B cell (primary cell): ENCODE measurements around the gene BID. TPM values are rescaled to one million over a fixed set of nuclear protein-coding genes. Genes with fewer than 3 reads are reported as not detected.

Source experiments
- ATAC-seq: fragments of 200-7000 bp; cut with Tn5 transposase; one replicate; pipeline ENCODE4 v1.10.0; 2021; ENCODE audit warnings: low read depth, mild to moderate bottlenecking, moderate number of reproducible peaks, moderate library complexity
- CTCF ChIA-PET: fragments of 350-600 bp; sonication (Branson Sonifier 250); formaldehyde crosslinking; loops from one replicate; lab custom pipeline; 2021; ENCODE audit warnings: antibody characterized with exemption, inconsistent platforms; lab: Charles Lee
- POLR2A ChIA-PET: fragments of 350-600 bp; sonication (Branson Sonifier 250); formaldehyde crosslinking; loops from one replicate; lab custom pipeline; 2021; ENCODE audit warnings: antibody characterized with exemption; lab: Charles Lee
- DNase-seq: peaks from one replicate; pipeline ENCODE4 v3.0.0; 2013
- H2AFZ ChIP-seq: 2 replicates; pipeline ENCODE4 v1.6.1; 2012; ENCODE audit warnings: mild to moderate bottlenecking, low read depth, low read length; ENCODE audit not compliant: insufficient read depth, poor library complexity, severe bottlenecking
- H3K27ac ChIP-seq, 2 donors: 1 replicate in 1 of 2; 2 replicates in 1 of 2; pipeline ENCODE4 v1.5.1; 2012 to 2013; ENCODE audit warnings: low read length in 2 of 2, mild to moderate bottlenecking in 2 of 2, moderate library complexity in 1 of 2
- H3K27me3 ChIP-seq, 4 experiments: fragments of 200-600 bp in 1 of 4; sonication (generic) in 1 of 4; replicated peaks in 1 of 4; 1 replicate in 2 of 4; 2 replicates in 2 of 4; pipeline versions ENCODE4 v1.6.1 to v1.7.0; 2013 to 2016; ENCODE audit warnings: low read length in 3 of 4, mild to moderate bottlenecking in 2 of 4, mixed read lengths in 1 of 4, moderate library complexity in 1 of 4; ENCODE audit not compliant: insufficient read depth in 4 of 4, control insufficient read depth in 3 of 4; ENCODE audit errors: control extremely low read depth in 1 of 4
- H3K36me3 ChIP-seq, 2 experiments: replicated peaks in 1 of 2; 1 replicate in 1 of 2; 2 replicates in 1 of 2; pipeline versions ENCODE4 v1.6.1 to v1.7.1; 2013; ENCODE audit warnings: low read length in 1 of 2; ENCODE audit not compliant: insufficient read depth in 2 of 2, control insufficient read depth in 1 of 2; ENCODE audit errors: control extremely low read depth in 1 of 2, extremely low read depth in 1 of 2
- H3K4me1 ChIP-seq, 2 donors: fragments of 200-600 bp in 1 of 2; sonication (generic) in 1 of 2; 1 replicate in 1 of 2; 2 replicates in 1 of 2; pipeline versions ENCODE4 v1.5.1 to v1.6.1; 2013 to 2017; ENCODE audit warnings: low read length in 2 of 2; ENCODE audit not compliant: control insufficient read depth in 2 of 2, insufficient read depth in 2 of 2
- H3K4me2 ChIP-seq: replicated peaks from 2 replicates; pipeline ENCODE3; 2012; ENCODE audit warnings: mild to moderate bottlenecking, low read depth, low read length; ENCODE audit not compliant: poor library complexity, severe bottlenecking
- H3K4me3 ChIP-seq, 5 experiments: fragments of 200-600 bp in 1 of 5; sonication (generic) in 1 of 5; 1 replicate in 3 of 5; 2 replicates in 2 of 5; pipeline versions ENCODE4 v1.5.1 to v1.7.0; 2011 to 2016; ENCODE audit warnings: low read length in 4 of 5, mild to moderate bottlenecking in 4 of 5, low read depth in 2 of 5, control low read depth in 1 of 5, moderate library complexity in 1 of 5; ENCODE audit not compliant: insufficient read depth in 1 of 5; ENCODE audit errors: control extremely low read depth in 1 of 5, extremely low read depth in 1 of 5
- H3K79me2 ChIP-seq: fragments of 200-600 bp; sonication (generic); one replicate; pipeline ENCODE4 v1.6.0; 2016; ENCODE audit warnings: low read length; ENCODE audit not compliant: control insufficient read depth, insufficient read depth
- H3K9ac ChIP-seq: fragments of 200-600 bp; sonication (generic); 2 replicates; pipeline ENCODE4 v1.6.1; 2017; ENCODE audit warnings: mild to moderate bottlenecking, low read length, moderate library complexity
- H3K9me3 ChIP-seq, 3 donors: one replicate each; pipeline versions ENCODE4 v1.6.1 to v1.7.1; 2013; ENCODE audit warnings: low read length in 2 of 3; ENCODE audit not compliant: control insufficient read depth in 2 of 3, insufficient read depth in 1 of 3; ENCODE audit errors: control extremely low read depth in 1 of 3
- H4K20me1 ChIP-seq: 2 replicates; pipeline ENCODE4 v1.6.0; 2012; ENCODE audit warnings: mild to moderate bottlenecking, low read length; ENCODE audit not compliant: insufficient read depth, control insufficient read depth, poor library complexity, severe bottlenecking
- H3K27ac Mint-ChIP-seq: one replicate; pipeline ENCODE4 v1.8.0; 2021; ENCODE audit warnings: mixed read lengths
- H3K27me3 Mint-ChIP-seq: one replicate; pipeline ENCODE4 v1.8.0; 2021; ENCODE audit warnings: mixed read lengths
- H3K4me1 Mint-ChIP-seq: one replicate; pipeline ENCODE4 v1.8.0; 2021; ENCODE audit warnings: mixed read lengths
- H3K4me3 Mint-ChIP-seq: one replicate; pipeline ENCODE4 v1.8.0; 2021; ENCODE audit warnings: mixed read lengths
- H3K9me3 Mint-ChIP-seq: one replicate; pipeline ENCODE4 v1.8.0; 2022; ENCODE audit warnings: mixed read lengths; ENCODE audit not compliant: insufficient read depth
- CTCF ChIP-seq: fragments of 200-600 bp; IDR thresholded peaks from one replicate; pipeline ENCODE4 v1.8.0; 2022; ENCODE audit warnings: antibody characterized with exemption, mild to moderate bottlenecking
- EZH2 ChIP-seq: IDR thresholded peaks from 2 replicates; pipeline ENCODE4 v1.6.1; 2012; ENCODE audit warnings: borderline replicate concordance, low read depth, mild to moderate bottlenecking, moderate library complexity, low read length; ENCODE audit not compliant: insufficient read depth, poor library complexity, severe bottlenecking
- WGBS: methylation state at CpG from one replicate; pipeline ENCODE4 v1.1.5; 2013; ENCODE audit warnings: missing lambda C conversion rate; ENCODE audit not compliant: insufficient coverage; 5-methylcytosine and 5-hydroxymethylcytosine counted together
- intact Hi-C: fragments of 100-400 bp; cut with micrococcal nuclease; formaldehyde crosslinking; loops from one replicate; pipeline ENCODE4 v1.10.0; 2022
- polyA plus RNA-seq: library from polyadenylated mRNA; depleted of rRNA; stranded (reverse); fragments of >200 nt; gene quantifications from 2 replicates; pipeline ENCODE4 v1.2.3, GENCODE V29; 2012
- small RNA-seq: library from RNA; depleted of rRNA; stranded (forward); fragments of <200 nt; gene quantifications from one replicate; pipeline ENCODE3, GENCODE V24; 2012; ENCODE audit warnings: low replicate concordance, low read depth; ENCODE audit not compliant: insufficient read length
- total RNA-seq, 2 donors: library from RNA; stranded (reverse); fragments of 120-200 nt in 1 of 2; gene quantifications; 1 replicate in 1 of 2; 2 replicates in 1 of 2; pipeline versions ENCODE4 v1.2.3 to v1.2.4, GENCODE V29; 2013 to 2022

The BID gene
- total and polyA plus RNA-seq, 2 donors (not counting 1 experiment from before 2014, with no cell fraction given), result 17.5 to 23.3 TPM

GRCh38 chr22:17684245-17684644 is 90.0 kb downstream of the BID start:
- ATAC-seq (no peak), DNase-seq (no peak)
- no peak overlapping the region for H3K9ac ChIP-seq
- H2AFZ ChIP-seq, result no peak overlapping the region
- H3K4me1 ChIP-seq, result peaks cover 0 to 5% of the 10 kb centered on the region in 2 donors
- peaks cover 11% of the 10 kb centered on the region for H3K79me2 ChIP-seq
- TF ChIP-seq CTCF (no peak), EZH2 (no peak)
- H3K9me3 ChIP-seq, result no peaks in the 10 kb centered on the region
- ChIA-PET POLR2A (no interaction called here), CTCF (no interaction called here)
- H4K20me1 ChIP-seq, result no peaks in the 10 kb centered on the region
- no peak overlapping the region for H3K4me3 ChIP-seq
- H3K4me2 ChIP-seq, result no peak overlapping the region
- H3K27me3 Mint-ChIP-seq, result no peaks in the 10 kb centered on the region
- no peak overlapping the region for H3K27ac ChIP-seq
- H3K9me3 Mint-ChIP-seq, result no peaks in the 10 kb centered on the region
- intact Hi-C loops, result no loop called here
- H3K4me1 Mint-ChIP-seq, result peaks cover 4% of the 10 kb centered on the region
- H3K36me3 ChIP-seq, result peaks cover 5% of the 10 kb centered on the region in 2 experiments
- H3K27me3 ChIP-seq, result no peaks in the 10 kb centered on the region
- H3K27ac Mint-ChIP-seq, result peak overlapping the region; percentile 41
- WGBS, result no CpG with 5 or more reads among the region's 3 CpGs
- no peak overlapping the region for H3K4me3 Mint-ChIP-seq

Small RNA genes lying within 50 kb of the gene (small RNA-seq; reads per million reads assigned to genes)
- not detected for gene MIR3198-1

Other genes with a start within 250 kb of the BID start
- gene SLC25A18, start 211.0 kb downstream of the BID start, total RNA-seq, result not detected in 2 replicates
- not detected in 2 replicates for gene SLC25A18, start 211.0 kb downstream of the BID start, polyA plus RNA-seq
- gene ATP6V1E1, start 145.7 kb downstream of the BID start, total RNA-seq, result 82.6 and 82.9 TPM in 2 replicates
- 51.3 and 51.8 TPM in 2 replicates for gene ATP6V1E1, start 145.7 kb downstream of the BID start, polyA plus RNA-seq
- gene BCL2L13, start 135.7 kb downstream of the BID start, total RNA-seq, result 29.9 and 37.2 TPM in 2 replicates
- 15.9 and 19.2 TPM in 2 replicates for gene BCL2L13, start 135.7 kb downstream of the BID start, polyA plus RNA-seq